Measurements from ENCODE around the gene CDK14. TPM values are rescaled to one million over a fixed set of nuclear protein-coding genes. Genes with fewer than 3 reads are reported as not detected.

Gene CDK14
- total and polyA plus RNA-seq, 2 of the 8 experiments (the other 6 are each of a cell fraction or from before 2014, with no cell fraction given) = 5.5 to 47.3 TPM

- no peak overlapping the region for H4K8ac ChIP-seq (ENCODE audit: extremely low read depth, insufficient read depth, low read length)
- no peak overlapping the region for H2BK15ac ChIP-seq (ENCODE audit: low read length)
- no peaks in the 10 kb centered on the region for H3K79me1 ChIP-seq (ENCODE audit: low read depth, low read length)
- H2BK5ac ChIP-seq (ENCODE audit: low read depth, low read length) = no peak overlapping the region
- H3K4me3 ChIP-seq (ENCODE audit: extremely low read depth in 1 of 4, insufficient read depth in 2 of 4, low read depth in 3 of 4, low read length in 4 of 4) = no peak overlapping the region
- no peak overlapping the region for H2BK12ac ChIP-seq (ENCODE audit: low read depth, low read length)
- no peaks in the 10 kb centered on the region for H3K27me3 ChIP-seq (replicated peaks in 1 of 4; ENCODE audit: control insufficient read depth in 3 of 4, extremely low read depth in 1 of 4, insufficient read depth in 3 of 4, low read length in 3 of 4)
- H4K5ac ChIP-seq (ENCODE audit: insufficient read length, low read depth, low read length) = no peak overlapping the region
- no peaks in the 10 kb centered on the region for H3K36me3 ChIP-seq (ENCODE audit: control insufficient read depth in 2 of 4, insufficient read depth in 4 of 4, low read length in 3 of 4)
- H3K79me2 ChIP-seq (ENCODE audit: control insufficient read depth in 1 of 2, insufficient read depth in 2 of 2, low read length in 2 of 2) = no peaks in the 10 kb centered on the region
- POLR2A ChIA-PET (ENCODE audit: partially characterized antibody) = no interaction called here
- DNase-seq (ENCODE audit: low read depth in 1 of 2, low spot score in 2 of 2) (no peak), FAIRE-seq (no peak)
- 82% methylated on average over 1 of the region's 1 CpG; no CpG with 5 or more reads in 1 of the 2 experiments for WGBS, 2 experiments (ENCODE audit: extremely low coverage in 1 of 2, insufficient coverage in 1 of 2, insufficient read length in 1 of 2, insufficient replicate concordance in 2 of 2, low coverage in 1 of 2, low lambda C conversion rate in 2 of 2, missing lambda C conversion rate in 1 of 2)
- peaks cover 0 to 4% (median under 1%) of the 10 kb centered on the region in 4 experiments; a peak in 2 of 7 replicates for H3K4me1 ChIP-seq (replicated peaks in 1 of 4; ENCODE audit: control insufficient read depth in 3 of 4, insufficient read depth in 4 of 4, low read length in 3 of 4)
- no peaks in the 10 kb centered on the region for H3K23me2 ChIP-seq (ENCODE audit: low read depth, low read length)
- no peaks in the 10 kb centered on the region for H3K9me3 ChIP-seq (ENCODE audit: insufficient read depth in 2 of 2, low read depth in 1 of 2, low read length in 1 of 2)
- H3K4me2 ChIP-seq (ENCODE audit: insufficient read depth in 1 of 2, low read depth in 2 of 2, low read length in 2 of 2) = no peak overlapping the region
- H3K27ac ChIP-seq (ENCODE audit: low read depth, low read length) = no peak overlapping the region
- H3K4ac ChIP-seq (replicated peaks; ENCODE audit: insufficient read length, low read depth, low read length) = no peak overlapping the region
- no peak overlapping the region for H3K18ac ChIP-seq (ENCODE audit: extremely low read depth, low read length)
- no peak overlapping the region for H2BK120ac ChIP-seq (replicated peaks; ENCODE audit: low read depth, low read length)
- H3K23ac ChIP-seq (ENCODE audit: insufficient read length) = no peak overlapping the region
- H2BK20ac ChIP-seq (ENCODE audit: low read length) = no peak overlapping the region
- no peak overlapping the region for H2AK5ac ChIP-seq (ENCODE audit: low read depth, low read length)
- no peak overlapping the region for H4K91ac ChIP-seq (replicated peaks; ENCODE audit: insufficient read length, low read length)
- H3K14ac ChIP-seq (ENCODE audit: insufficient read length) = no peak overlapping the region
- H3K56ac ChIP-seq (replicated peaks; ENCODE audit: insufficient read length, low read depth, low read length) = no peak overlapping the region
- H4K20me1 ChIP-seq (replicated peaks in 1 of 2; ENCODE audit: control insufficient read depth in 1 of 2, insufficient read depth in 2 of 2, low read length in 2 of 2) = no peaks in the 10 kb centered on the region
- H3K9ac ChIP-seq (replicated peaks in 1 of 4; ENCODE audit: extremely low read depth in 1 of 4, low read depth in 3 of 4, low read length in 3 of 4) = no peak overlapping the region
- TF ChIP-seq YY1 (IDR thresholded peaks at IDR 0.05; ENCODE audit: low read depth, low read length) (no peak), EGR1 (IDR thresholded peaks at IDR 0.05; ENCODE audit: borderline replicate concordance, low read depth, low read length) (no peak), EZH2 (IDR thresholded peaks at IDR 0.05; ENCODE audit: low read depth, low read length, severe bottlenecking) (no peak), JUND (IDR thresholded peaks at IDR 0.05; ENCODE audit: low read length) (no peak), PHF8 (conservative IDR thresholded peaks at IDR 0.05; ENCODE audit: low read depth, low read length) (no peak)
- CTCF ChIA-PET (ENCODE audit: partially characterized antibody) = interaction anchor here (2.3 kb wide), 1 partner anchor 257 kb away, joined by 9 read pairs; no protein-coding TSS in a partner anchor
- no peak overlapping the region for H2AFZ ChIP-seq (ENCODE audit: low read length)
These were observed 370.2 kb downstream of the CDK14 start for GRCh38 chr7:90966346-90966745.
